HG03108 (cell line): ENCODE data around the gene ASPG.
"Not testable (repeated sequence)": the region's sequence is repeated elsewhere in the genome, so short reads cannot be mapped to it uniquely, and the experiment has no call there.

Source experiments
- ATAC-seq: cut with Tn5 transposase; IDR thresholded peaks from one replicate; pipeline ENCODE4 v1.9.1; 2021; ENCODE audit warnings: moderate library complexity; ENCODE audit not compliant: unreplicated experiment

ASPG gene

DNA sequence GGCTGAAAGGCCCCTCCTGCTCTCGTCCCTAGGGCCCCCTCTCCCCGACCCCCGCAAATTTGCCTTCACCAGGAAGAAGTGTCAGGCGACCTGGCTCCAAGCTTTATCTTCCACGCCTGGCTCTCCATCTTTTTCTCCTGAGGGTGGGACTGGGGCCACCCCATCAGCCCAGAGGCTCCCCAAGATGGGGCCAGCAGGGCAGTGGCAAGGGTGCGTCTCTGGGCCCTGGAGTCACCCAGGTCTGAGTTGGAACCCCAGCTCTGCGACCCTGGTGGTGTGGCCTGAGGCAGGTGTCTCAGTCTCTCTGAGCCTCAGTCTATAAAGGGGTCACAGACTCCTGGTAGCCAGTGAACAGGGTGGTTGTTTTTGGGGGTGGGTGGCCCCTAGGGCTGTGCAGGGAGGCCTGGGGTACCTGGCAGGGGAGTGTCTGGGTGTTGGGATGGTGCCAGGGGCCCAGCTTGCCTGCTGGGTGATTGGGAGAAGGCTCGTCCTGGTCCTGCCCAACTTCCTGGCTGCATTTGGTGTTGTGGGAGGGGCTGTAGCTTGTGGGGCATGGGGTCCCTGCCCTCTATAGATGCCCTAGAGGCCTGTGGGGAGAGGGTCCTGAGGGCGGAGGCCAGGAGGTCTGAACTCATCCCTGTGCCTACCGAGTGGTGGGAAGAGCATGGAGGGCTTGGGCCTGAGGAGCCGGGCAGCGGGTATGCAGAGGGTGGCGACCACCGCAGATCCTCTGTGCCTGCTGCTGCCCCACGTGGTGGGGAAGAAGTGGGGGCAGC, 60.5 kb downstream of the ASPG start:
- no peak for ATAC-seq

DNA sequence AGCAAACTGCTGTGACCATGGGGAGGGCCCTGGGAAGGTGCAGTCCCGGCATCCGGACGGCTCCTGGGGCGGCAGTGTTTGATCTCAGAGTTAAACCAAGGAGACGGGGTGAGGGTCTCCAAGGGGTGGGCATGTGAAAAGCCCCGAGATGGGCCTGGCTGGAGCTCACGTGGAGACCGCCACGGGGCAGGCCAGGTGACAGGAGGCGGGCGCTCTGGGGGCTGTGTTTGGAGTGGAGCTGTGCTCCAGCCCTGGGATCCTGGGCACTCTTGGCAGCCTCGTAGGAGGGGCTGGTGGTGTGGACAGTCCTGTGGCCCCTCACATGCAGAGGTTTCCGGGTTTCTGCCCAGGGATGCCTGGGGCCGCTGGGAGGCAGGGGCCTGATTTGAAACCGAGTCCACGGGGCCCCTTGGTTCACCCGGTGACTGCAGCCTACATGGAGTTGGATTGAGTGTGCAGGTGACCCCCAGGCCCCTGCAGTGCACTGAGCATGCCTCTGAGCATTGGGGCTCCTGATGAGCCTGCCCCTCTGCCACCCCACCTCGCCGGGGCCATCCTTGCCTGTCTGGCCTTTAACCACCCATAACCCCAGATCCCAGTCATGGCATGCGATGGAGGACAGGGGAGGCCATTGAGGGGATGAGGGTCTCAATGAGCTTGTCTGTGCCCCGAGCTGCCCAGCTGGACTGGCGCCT, 61.3 kb downstream of the ASPG start:
- ATAC-seq = no peak

- no peak for ATAC-seq
Measured at GRCh38 chr14:104147346-104148125, 62.0 kb downstream of the ASPG start.

- ATAC-seq = no peak
Measured at GRCh38 chr14:104148433-104149277, 63.2 kb downstream of the ASPG start.

- ATAC-seq = no peak
Measured at GRCh38 chr14:104149278-104149595, 63.7 kb downstream of the ASPG start.

GRCh38 chr14:104149617-104150135, 64.2 kb downstream of the ASPG start:
- no peak for ATAC-seq

DNA sequence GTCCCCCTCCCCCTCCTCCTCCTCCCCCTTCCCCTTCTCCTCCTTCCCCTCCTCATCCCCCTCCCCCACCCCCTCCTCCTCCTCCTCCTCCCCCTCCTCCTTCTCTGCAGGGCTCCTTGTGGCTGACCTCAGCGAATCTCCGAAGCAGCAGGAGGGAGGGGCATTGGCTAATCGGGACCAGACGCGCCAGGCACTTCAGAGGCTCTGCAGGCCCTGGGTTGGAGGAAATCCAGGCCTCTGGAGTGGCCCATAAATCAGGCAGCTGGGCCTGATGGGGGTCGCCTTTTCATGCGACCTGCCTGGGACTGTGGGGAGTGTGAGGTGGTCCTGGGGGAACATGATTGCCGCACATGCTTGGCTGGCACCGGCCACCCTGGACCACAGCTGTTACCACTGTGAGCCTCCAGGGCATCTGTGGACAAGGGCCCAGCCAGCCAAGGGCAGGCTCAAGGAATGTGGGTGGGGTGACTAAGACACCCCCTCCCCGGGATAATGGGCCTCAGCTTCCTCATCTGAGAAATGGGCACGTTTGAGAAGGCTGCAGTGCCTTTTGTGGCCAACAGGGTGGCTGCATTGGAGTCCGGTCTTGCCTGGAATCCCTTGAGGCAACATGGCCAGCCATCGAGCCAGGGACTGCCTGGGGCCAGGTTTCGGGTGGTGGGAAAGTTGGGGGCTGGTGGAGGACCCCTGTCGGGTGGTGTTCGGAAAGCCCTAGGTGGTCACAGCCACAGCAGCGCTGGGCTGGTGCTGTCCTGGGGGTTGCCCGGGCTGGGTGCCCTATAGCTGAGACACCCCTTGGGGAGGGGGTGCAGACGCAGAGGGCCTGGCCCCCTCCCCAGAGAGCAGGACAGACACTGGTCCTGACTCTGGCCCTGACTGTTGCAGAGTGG, 64.9 kb downstream of the ASPG start:
- no peak for ATAC-seq

DNA sequence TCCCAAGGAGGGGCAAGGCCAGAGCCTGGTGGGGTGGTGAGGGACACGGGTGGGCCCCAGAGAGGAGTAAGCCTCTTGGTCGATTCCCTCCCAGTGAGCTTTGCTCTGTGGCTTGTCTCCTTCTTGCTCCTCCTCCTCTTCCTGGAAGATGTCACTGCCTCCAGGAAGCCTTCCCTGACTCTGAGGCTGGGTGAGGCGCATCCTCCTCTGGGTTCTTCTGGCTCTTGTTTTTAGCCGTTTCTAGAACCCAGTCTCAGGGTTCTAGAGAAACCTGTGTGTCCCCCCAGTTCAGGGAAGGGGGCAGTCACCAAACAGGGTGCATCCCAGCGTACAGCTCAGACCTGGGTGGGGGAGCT, 65.5 kb downstream of the ASPG start:
- ATAC-seq = no peak

DNA sequence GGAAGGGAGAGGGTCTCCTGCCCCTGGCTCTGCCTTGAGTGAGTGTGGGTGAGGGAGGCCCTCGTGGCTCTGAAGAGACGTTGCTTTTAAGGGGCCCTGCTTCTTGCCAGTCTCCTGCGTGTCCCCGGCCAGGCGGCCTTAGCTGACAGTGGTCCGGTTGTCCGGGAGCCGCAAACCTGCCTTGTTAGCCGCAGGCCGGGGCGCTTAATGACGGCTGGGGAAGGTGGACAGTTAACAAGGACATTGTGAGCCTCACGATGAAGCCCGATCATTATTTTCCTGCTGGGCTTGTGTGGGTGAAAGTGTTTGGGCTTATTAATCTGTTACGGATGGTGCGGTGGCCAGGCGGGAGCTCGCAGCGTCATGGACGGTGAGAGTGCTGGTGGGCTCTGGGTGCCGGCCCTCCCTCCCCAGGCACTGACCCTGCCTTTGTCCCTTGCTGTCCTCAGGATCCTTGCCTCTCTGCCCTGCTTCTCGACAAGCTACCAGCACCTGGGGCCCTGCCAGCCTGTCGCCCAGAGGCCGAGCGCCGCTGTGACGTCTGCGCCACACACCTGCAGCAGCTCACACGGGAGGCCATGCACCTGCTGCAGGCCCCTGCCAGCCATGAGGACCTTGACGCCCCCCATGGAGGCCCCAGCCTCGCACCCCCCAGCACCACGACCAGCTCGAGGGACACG, 66.2 kb downstream of the ASPG start:
- no peak for ATAC-seq

DNA sequence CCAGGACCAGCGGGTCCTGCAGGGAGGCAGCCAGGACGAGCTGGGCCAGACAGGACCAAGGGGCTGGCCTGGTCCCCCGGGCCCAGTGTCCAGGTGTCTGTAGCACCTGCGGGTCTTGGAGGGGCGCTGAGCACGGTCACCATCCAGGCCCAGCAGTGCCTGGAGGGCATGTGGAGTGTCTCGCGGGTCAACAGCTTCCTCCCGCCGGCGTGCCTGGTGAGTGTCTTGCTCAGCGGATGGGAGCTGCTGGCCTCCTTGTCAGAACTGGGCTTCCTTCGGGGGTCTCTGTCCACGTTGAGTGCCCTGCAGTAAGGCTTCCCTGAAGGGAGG, 66.7 kb downstream of the ASPG start:
- no peak for ATAC-seq

GRCh38 chr14:104152686-104153393, 67.3 kb downstream of the ASPG start:
- ATAC-seq = no peak

- not testable (repeated sequence) for ATAC-seq
Measured at GRCh38 chr14:104153394-104153755, 67.9 kb downstream of the ASPG start.

- ATAC-seq = no peak
Measured at GRCh38 chr14:104154246-104154645, 68.7 kb downstream of the ASPG start.

GRCh38 chr14:104155513-104155912, 70.0 kb downstream of the ASPG start:
- ATAC-seq = no peak

- ATAC-seq = no peak
Measured at GRCh38 chr14:104156142-104156541, 70.6 kb downstream of the ASPG start.

DNA sequence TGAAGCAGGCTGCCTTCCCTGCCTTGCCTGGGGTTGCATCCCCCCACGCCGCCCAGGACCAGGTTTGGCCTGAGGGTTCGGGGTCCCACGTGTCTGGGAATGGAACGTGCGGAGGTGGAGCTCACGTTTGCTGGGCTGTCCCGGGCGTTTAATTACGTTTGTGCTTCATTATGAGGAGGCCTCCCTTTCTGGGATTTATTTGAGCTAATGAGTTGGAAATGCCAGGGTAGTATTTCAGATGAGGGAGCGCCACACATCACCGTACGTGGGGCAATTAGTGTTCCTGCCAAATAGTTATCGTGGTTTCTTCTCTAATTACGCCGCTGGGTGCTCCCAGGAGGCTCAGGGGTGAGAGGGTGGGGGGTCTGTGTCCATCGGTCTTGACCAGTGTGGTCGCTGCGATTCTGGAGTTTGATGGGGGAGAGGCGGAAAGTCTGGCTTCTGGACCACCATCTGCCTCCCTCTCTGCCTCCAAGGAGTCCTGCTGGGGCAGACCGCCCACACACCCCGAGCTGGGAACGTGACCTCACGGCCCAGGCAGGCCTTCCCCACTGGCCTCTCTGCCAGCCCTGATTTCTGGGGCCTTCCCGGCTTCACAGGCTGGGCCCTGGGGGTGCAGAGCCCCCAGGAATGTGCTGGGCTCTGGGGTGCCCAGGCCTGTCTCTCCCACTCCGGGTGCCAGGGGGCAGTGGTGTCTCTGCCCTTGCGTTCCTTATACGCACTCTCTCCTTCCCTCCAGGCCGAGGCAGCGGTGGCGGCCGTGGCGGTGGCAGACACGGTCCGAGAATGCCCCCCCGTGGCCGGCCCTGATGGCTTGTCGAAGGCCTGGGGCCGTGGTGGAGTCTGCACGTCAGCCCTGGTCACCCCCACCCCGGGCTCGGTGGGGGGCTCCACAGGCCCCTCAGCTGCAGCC, 71.8 kb downstream of the ASPG start:
- no peak for ATAC-seq

GRCh38 chr14:104158827-104159798, 73.6 kb downstream of the ASPG start:
- ATAC-seq = no peak
